ENCODE results near the gene LRRC75A.
"Not testable (repeated sequence)": the region's sequence is repeated elsewhere in the genome, so short reads cannot be mapped to it uniquely, and the experiment has no call there.

The LRRC75A gene

DNA sequence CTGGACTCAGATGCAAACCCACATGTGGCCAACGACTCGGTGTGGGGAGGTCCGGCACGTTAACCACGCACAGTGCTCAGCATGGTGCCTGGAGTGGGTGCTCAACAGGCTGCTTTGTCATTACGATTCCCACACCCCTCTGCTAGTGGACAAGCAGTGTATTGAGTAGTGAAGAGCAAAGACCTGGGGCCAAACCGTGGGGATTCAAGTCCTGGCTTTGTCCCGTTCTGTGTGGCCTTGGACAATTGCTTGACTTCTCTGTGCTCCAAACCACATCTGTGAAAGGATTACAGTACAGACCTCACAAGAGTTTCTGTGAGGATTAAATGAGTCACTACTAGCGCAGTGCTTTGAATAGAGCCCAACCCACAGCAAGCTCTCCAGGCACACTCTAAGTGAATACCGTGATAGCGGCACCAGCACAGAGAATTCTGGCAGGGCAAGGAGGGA lies 42.8 kb downstream of the LRRC75A start:
- peak; percentile 45 for DNase-seq (ENCODE audit: low read depth)

DNA sequence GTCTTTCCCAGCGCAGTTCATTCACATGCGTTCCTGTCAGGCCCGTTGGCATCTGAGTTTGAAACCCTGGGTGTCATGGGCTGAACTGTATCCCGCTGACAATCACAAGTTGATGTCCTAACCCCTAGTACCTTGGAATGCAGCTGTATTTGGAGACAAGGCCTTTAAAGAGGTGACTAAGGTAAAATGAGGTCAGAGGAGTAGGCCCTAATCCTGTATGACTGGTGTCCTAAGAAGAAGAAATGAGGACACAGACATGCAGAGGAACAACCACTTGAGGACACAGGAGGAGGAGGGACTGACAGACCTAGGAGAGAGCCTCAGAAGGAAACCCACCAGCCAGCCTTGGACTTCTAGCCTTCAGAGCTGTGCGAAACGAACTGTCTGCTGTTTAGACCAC lies 43.5 kb downstream of the LRRC75A start:
- DNase-seq (ENCODE audit: low read depth) = no peak

DNA sequence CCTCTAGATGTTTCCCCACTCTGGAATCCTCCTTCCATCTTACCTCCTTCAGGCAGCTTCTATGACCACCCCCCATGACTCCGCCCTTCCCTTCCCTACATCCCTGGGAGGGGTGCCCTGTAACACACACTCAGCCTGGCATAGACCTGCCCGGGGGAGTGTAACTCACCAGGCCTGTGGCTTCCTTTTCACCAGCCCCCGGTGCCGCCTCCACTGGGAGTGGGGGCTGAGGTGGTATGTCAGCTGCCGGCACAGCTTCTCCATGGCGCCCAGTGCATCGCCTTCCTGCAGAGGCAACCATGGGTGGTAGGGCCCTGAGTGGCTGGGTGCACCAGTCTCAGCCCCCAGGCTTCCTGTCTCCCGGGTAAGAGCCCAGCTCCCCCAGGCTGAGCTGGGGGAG lies 44.3 kb downstream of the LRRC75A start:
- no peak for DNase-seq (ENCODE audit: low read depth)

DNA sequence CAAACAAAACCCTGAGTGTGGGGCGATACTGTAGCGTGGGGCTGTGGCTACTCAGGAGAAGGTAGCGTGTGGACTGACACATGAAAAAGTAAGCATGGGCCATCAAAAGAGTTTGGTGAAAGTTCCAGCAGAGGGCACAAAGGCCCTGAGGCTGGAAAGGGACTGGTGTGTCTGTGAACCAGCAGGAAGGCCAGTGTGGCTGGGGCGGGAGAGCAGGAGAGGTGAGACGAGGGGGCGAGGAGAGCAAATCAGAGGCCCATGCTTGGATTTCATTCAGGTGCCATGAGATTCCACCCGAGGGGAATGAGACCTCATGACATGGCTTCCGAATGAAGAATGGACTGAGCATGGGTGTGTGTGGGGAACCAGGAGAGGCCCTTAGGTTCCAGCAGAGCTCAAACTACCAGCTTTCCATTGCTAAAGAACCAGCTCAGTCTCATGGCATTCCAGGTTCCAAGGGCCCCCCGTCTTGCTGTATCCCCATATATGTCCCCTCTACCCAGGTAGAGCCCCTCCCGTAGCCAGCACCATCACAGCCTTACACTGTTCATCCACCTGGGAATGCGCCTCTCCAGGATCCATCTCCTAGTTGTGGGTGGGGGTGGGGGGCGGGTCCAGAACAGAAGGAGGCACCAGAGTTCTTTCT lies 45.5 kb downstream of the LRRC75A start:
- DNase-seq (ENCODE audit: low read depth) = no peak

DNA sequence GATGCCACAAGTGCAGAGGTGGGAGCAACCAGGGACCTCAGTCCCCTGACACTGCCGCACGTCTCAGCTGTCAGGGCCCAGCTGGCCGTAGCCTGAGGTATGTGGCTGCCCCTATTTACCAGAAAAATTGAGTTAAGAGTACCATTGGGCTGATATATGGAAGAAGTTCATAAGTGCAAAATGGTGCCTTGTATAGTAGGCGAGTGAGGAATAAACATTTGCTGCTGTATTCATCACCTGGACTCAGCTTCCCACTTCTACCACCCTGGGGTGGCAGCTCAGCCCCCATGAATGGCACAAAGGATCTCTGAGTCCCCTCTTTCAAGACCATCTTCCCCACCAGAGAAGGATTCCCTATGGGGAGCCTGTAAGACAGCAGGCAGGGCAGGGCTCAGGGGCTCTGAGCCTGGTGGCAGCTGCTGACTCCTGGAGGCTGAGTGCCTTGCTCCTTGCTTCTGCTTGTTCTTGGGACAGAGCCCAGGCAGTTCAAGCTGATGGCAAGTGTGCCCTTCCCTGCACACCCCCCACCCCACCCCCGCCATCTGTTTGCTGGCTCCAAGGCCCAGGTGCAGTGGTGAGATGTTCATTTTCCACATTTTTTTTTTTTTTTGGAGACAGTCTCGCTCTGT lies 47.6 kb downstream of the LRRC75A start:
- DNase-seq (ENCODE audit: low read depth) = no peak

DNA sequence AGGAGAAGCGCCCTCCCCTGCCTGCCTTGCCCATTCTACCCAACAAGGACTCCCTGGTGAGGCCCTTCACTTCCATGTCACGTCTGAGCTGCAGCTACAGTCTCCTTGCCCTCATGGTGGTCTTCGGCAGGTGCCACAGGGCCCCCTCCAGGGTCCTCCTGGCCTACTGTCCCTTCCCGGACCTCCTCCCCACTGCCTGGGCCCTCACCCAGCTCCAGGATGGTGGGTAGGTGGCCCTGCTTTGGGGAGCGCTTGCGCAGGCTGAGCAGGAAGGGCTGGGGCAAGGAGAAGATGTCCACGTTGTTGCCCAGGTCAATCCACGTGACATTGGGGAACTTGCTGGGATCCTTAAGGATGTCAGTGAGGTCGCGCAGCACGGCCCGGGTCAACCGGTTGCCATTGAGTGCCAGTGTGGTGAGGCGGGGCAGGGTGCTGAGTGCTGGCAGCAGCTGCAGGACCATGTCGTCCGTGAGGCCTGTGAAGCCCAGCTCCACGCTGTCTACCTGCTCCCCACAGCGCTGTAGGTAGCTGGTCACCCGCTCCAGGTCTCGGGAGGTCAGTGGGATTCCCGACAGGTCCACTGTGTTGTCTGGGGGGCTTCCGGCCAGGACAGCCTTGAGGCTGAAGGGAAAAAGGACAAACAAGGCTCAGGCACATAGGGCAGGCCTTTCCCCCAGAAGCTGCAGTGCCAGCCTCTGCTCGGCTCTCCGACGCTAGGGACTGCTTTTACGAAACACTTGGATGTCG lies 48.3 kb downstream of the LRRC75A start:
- DNase-seq (ENCODE audit: low read depth) = no peak

DNA sequence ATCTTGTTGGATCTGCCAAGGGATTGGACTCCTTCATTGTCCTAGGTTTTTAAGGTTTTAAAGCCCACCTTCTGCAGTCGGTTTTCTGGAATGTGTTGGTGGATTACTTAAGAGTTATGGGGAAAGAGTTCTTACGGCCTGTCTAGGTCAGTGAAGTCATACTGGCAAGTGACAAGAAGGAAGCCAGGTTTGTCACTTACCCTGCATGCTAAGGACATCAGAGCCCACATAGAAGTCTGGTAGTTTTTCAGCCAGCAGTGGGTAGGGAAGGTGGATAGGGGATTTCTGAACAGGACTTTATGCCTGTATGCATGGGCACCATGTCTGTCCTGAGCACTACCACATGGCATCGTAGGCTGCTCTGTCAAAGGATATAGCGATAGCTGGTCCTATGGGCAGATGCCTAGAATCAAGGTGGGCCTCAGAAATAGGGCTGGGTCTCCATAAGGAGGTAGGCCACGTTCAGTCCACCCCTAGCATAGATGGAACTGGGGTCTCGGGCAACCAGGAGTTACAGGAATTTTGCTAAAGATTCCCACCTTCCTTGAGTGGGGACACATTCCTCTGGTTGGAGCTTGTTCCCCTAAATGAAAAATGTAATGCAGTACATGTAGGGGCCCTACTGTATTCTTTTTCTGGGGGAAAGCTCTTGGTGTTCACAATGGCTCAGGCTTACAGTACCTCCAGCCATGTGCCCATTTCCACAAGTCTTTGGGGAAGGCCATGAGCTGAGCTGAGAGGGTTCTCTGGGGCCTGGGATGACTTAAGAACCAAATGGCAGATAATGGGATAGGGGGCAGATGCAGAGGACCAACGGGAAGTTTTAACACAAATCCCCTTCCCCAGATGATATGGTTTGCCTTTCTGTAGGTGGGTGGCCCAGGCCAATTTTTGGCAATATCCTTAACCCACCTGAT lies 49.1 kb downstream of the LRRC75A start:
- DNase-seq (ENCODE audit: low read depth) = no peak

DNA sequence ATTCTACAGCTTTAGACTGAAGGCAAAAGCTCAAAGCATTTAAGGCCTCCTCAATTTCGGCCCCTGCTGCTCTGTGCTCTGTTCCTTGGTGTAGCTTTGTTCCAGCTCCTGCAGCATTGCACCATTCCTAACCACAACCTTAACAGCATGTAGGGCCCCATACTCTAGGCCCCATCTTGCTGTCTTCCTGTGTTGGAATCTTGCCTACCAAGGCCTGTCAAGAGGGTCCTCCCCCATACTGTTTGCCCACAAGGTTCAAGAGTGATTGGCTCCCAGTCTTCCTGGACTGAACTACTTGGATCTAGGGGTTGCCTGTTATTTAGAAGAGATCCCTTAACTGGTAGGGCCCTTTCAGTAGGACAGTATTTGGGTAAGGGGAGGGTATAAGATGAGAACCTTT lies 49.9 kb downstream of the LRRC75A start:
- no peak for DNase-seq (ENCODE audit: low read depth)

DNA sequence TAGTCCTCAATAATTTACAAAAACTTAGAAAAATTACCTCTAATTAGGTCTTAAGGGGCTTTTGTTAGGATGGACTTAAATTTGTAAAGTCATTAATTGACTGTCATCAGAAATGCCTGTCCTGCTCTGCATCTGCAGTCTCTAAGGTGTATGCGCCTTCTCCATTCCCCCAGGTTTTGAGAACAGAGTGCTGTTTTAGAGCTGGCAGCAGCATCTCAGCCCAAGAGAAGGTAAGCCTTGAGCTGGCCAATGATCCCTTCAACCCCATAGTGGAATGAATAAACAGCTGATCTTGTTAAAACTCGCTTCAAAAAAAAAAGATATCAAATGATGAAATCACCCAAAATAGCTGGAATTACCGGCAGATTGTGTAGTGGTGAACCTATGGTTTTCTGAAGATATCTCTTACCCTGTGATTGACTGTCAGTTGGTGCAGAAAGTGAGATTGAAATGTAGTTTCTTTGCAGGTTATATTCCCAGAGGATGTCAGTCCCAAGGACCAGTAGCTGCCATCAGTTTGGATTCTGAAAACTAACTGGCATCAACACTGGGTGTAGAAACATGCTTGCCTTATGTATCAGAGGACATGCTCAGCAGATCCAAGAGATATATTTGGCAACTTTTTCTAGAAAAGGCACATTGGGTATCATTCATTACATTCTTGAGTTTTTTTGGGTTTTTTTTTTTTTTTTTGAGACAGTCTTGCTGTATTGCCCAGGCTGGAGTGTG lies 50.9 kb downstream of the LRRC75A start:
- DNase-seq (ENCODE audit: low read depth) = no peak

DNA sequence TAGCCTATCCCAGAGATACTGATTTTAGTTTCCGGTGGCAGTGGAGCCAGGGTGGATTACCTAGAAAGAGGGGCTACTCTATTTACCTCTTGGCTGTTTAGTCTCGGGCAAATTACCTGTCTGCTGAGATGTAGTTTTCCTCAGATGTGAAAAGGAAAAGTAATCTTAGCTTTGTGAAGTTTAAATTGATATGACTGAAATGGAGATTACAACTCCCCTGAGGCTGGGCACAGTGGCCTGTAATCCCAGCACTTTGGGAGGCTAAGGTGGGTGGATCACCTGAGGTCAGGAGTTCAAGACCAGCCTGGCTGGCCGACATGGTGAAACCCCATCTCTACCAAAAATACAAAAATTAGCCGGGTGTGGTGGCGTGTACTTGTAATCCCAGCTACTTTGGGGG lies 51.6 kb downstream of the LRRC75A start:
- not testable (repeated sequence) for DNase-seq (ENCODE audit: low read depth)

DNA sequence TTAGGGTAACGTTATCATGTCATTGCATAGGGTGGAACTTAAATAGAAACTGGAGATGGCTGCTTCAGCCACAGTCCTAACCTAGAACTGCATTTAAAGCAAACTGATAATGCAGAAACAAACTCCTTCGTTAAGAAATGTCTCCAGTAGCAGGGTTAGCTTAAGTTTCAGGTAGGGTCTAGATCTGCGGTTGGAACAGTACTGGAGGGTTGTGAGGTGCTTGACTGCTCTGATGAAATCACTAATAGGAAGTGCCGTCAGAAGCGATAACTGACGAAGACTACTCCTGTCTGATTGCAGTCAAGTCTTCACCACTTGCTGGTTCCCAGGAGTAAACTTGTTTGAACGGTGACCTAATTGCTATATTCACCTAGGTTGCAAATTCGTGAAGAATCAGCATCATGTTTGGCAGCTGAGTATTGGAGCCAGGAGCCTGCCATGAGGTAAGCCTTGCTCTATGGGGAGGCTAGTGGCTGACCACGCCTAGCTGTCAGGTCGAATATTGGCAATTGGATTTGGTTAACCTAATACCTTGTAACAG lies 52.1 kb downstream of the LRRC75A start:
- DNase-seq (ENCODE audit: low read depth) = no peak

DNA sequence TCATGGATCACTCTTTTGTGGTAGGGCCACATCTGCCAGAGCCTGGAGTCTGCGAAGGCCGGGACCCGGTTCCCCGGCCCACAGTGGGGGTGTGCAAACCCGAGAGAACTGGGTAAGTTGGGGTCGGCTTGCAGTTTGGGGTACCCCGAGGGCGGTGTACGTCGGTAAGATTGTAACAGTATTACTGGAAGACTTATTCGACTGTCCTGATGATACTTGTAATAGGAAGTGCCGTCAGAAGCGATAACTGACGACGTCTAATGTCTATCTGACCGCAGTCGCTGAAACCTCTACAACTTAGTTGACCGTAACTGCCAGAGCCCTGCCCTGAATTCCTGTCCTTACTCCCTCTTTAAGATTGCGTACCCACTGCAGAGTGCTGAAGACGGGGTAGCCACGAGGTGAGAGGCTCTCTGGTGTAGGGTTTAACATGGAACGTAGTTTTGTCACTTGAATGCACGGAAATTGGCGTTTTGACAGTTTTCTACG lies 52.6 kb downstream of the LRRC75A start:
- no peak for DNase-seq (ENCODE audit: low read depth)

DNA sequence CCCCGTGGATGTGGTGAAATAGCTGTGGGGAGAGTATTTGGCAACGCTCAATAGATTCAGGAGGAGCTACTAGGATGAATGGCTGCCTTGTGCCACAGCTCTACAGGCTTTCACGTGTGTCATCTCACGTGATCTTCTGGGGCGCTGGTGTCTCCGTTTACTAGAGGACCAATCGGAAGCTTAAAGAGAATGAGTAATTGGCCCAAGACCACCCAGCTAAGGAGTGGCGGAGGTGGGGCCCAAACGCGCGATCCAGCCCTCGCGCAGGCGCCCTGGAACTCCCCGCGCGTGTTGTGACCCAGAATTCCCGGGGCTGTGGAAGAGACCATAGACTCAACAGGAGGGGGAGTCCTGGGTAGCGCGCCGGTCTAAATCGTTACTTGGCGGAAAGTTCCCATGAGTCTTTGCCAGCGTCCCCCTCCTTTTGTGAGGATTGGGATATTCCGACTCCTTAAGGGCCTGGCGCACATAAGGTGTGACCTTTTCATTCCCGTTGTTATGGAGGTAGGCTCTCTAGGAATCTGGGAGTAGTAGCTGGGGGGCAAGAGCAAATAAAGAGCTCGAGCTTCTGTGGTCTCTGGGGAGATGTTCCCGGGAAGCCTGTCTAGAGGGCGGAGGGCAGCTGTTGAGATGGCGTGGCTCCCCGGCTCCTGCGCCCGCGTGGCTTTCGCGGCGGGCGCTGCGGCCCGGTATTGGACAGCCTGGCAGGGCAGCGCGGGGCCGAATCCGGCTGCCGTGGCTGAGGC lies 53.3 kb downstream of the LRRC75A start:
- DNase-seq (ENCODE audit: low read depth) = peak; percentile 99

DNA sequence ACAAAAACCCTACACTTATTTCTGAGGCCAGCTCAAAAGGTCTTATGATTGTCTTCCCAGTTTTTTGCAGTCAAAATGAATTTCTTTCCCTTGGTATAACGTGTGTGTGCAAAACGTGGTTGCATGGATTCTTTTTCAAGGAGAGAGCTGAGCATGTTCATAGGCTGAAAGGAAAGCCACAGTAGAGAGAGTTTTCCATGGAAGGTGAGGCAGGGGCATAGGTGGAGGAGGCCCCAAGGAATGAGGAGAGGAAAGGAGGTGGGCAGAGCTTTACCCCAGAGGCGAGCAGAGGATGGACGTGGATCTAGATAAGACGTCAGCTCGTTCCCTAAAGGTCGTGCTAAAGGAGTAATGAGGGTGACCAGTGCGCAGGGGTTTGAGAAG lies 53.8 kb downstream of the LRRC75A start:
- no peak for DNase-seq (ENCODE audit: low read depth)

DNA sequence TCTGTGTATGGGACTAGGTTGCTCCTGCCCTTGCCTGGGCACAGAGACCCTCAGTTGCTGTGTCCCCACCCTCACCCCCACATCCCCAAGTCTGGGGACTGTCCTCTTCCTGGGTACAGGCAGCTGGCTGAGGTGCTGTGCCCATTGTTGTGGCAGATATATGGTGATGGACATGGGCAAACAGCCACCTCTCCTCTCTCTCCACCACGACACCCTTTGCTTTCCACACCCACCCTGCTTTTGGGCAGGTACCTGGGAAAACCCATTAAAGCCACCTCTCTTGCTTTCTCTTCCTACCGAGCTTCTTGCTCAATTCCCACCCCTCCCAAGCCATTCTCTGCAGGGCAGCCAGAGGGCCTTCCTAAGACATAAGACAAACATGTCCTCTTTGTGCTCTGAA lies 54.9 kb downstream of the LRRC75A start:
- DNase-seq (ENCODE audit: low read depth) = no peak

DNA sequence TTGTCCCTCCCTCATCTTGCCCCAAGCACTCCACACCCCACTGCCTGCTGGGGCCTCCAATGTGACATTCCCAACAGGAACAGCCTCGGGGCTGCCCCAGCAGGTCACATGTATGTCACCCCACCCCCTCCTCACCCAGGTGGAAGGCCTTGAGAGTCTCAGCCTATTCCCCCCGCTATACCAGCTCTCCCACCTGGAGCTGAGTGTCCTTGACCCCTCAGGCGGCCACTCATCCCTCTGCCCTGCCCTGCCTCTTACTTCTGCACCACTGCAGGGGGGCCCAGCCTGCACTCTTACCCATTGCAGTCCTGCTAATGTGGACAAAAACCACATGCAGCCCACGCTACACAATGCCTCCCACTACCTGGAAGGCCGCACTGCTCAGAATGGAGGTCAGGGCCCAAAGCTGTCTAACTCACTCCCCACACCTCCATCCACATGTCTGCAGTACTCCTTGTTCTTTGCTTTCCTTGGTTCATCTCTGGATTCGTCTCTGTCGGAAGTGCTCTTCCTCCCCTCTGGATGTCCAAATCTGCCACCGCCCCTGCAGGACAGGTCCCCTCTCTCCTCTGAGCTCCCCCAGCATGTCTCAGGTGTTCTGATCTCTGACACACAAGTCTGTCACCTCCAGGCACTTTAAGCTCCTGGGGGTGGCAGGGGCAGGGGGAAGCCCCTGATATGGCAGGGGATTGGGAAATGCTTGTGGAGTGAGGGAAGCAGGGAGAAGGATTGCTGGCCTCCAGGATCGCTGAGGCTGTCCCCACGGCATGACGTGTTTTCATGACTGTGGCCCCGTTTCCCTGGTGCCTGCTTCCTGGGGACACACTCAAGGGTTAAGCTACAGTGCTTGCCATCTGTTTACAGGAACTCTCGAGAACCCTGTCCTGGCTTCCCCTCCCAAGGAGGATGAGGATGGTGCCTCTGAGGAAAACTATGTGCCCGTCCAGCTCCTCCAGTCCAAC lies 55.8 kb downstream of the LRRC75A start:
- DNase-seq (ENCODE audit: low read depth) = no peak

DNA sequence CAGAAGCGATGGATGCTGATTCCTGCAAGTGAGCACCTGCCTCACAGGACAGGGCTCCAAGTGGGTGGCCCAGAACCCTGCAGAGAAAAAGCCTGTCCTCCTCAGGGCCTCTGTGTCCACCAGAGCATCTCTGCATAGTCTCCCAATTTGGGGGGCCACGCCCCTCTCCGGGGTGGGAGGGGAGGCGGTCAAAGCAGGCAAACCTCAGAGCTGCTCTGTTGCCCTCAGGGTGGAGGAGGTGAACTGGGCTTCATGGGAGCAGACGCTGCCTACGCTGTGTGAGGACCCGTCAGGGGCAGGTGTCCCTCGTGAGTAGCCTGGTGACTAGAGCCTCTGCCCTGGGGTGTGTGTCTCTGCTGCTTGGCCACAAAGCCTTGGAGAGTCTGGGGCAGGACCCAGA lies 57.3 kb downstream of the LRRC75A start:
- no peak for DNase-seq (ENCODE audit: low read depth)

DNA sequence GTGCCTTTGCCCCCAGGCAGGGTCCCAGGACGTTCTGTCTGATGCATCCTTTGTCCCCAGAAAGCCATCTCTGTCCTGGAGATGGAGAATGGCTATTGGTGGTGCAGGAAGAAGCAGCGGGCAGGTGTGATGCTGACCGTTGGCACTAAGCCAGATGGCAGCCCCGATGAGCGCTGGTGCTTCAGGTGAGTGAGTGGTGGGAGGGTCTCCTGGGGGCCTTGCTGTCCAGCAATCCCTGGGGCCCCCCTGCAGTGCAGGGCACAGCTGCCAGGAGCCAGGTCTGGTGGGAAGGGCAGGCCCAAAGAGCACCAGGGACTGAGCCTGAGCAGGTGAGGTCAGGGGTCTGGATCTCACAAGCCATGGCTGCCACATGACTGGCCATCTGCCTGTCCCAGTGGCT lies 58.5 kb downstream of the LRRC75A start:
- no peak for DNase-seq (ENCODE audit: low read depth)

DNA sequence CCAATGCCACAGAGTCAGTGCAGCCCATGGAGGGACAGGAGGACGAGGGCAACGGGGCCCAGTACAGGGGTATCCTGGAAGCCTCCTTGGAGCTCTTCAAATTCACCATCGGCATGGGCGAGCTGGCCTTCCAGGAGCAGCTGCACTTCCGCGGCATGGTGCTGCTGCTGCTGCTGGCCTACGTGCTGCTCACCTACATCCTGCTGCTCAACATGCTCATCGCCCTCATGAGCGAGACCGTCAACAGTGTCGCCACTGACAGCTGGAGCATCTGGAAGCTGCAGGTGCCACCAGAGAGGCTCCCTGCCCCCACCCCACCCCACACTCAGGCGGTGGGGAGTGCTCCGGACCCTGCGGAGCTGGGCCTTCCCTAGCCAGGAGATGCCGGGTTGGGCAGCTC lies 60.0 kb downstream of the LRRC75A start:
- no peak for DNase-seq (ENCODE audit: low read depth)

All from stromal cell of bone marrow (primary cell).